Stimulated activated CD8-positive, alpha-beta memory T cell treated with anti-CD3 and anti-CD28 coated beads, Interleukin-15, amount 100 ng/mL, for 48 hours (primary cell): ENCODE data around the gene CDKN2B-AS1.
A peak's percentile ranks its signal among the peaks of the same experiment; 100 is the strongest.
"Not testable (repeated sequence)": the region's sequence is repeated elsewhere in the genome, so short reads cannot be mapped to it uniquely, and the experiment has no call there.

ENCODE experiments used
- DNase-seq, 2 donors: peaks; one replicate each; pipeline ENCODE4 v3.0.0-alpha.2; 2020; ENCODE audit warnings: low read depth in 2 of 2

CDKN2B-AS1 gene

DNA sequence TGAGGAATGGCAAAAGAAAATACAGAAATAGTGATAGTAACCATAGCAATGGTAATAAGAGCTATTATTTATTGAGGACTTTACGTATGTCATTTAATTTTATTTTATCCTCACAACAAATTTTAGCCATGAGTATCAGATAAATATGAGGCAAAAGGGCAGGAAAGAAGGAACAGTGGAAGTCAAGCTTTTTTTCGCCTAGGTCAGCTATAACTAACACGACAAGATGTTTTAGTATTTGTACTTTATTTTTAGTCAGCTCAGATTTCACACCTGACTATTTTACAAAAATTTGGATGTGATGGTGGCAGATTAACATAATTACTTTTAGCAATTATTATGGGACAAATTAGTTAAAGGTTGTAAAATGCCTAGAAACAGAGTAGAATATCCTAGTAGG is 49.3 kb downstream of the CDKN2B-AS1 start:
- no peak for DNase-seq

DNA sequence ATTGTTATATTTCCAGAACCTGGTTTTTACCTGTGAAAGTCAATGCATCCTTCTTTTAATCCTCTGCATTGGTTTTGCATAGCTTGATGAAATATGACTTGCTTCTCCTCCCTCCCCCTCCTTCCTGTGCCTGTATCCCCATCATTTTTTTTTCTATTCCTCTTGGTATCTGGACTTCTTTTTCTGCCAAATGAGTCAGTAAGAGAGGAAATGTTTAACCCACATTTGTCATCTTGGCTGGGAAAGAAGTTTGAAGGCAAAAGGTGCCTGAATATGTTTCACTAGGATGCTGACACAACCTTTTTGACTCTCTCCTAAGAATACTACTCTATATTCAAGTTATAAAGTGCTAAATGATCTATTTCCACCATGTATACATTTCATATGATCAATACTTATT is 50.0 kb downstream of the CDKN2B-AS1 start:
- no peak for DNase-seq

DNA sequence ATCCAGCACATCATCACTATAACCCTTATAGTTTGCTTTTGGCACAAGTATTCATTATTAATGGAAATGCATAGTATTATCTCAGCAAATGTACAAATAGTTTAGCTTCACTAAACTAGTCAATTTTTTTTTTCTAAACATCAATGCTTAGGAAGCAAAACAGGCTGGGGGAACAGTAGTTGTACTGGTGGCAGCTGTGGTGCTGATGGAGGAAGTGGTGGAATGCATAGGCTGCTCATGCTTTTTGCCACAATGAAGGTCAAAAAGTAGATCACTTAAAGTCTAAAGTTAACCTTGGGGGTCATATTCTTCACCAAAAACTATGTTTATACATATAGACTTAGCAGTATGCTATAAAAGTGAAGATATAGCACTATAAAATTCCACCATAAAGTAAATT is 50.8 kb downstream of the CDKN2B-AS1 start:
- DNase-seq, result no peak

DNA sequence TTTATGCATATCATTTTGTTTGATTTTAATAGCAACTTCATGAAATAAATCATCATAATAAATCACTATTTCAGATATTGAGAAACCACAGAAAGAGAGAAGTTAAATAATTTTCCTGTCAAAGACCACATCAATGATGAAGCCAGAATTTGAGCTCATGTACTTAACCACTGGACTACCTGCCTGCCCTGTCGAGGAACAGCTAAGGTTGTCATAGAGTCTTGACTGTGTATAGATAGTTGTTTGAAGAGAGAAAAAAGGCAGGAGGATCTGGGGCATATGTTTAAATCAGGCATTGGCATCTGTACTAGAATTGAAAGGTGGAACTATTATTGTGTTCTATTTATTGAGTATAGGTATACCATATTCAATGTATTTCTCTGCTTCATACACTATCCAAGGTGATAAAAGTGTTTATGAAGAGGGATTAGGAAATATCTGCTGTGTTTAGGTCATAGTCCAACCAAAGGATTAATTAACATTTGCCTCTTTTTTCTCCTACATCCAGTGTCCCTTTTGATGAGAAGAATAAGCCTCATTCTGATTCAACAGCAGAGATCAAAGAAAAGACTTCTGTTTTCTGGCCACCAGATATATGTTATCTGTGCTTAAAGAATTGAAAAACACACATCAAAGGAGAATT is 51.8 kb downstream of the CDKN2B-AS1 start:
- DNase-seq, result no peak

DNA sequence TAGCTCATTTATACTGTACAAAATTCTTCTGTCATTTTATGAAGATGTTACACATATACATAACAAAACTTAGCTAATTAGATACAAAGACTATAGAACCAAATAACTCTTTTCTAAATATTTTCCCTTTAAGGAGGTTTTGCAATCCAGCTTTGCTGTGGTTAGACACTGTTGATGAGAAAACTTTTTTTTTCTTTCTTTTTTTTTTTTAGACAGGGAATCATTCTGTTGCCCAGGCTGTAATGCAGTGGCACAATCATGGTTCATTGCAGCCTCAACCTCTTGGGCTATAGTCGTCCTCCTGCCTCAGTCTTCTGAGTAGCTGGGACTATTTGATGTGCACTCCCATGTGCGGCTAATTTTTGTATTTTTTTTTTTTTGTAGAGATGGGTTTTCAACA is 53.0 kb downstream of the CDKN2B-AS1 start:
- no peak for DNase-seq

DNA sequence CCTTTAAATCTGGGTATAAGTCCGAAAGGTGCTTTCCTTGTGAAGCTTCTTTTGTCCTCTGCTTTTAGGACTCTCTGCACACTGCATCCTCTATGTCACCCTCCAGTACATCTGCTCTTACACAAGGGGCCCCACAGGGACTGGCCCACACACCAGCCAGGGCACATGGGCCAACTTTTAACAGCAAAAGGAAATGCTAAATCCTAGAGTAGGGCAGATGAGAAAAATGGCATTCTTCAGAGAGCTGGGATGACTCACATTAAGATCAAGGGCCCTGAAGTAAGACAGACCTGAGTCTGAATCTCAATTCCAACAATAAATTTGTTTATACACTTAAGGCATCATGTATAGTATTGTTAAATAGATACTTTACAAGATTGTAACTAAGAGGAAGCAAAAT is 54.8 kb downstream of the CDKN2B-AS1 start:
- no peak for DNase-seq

DNA sequence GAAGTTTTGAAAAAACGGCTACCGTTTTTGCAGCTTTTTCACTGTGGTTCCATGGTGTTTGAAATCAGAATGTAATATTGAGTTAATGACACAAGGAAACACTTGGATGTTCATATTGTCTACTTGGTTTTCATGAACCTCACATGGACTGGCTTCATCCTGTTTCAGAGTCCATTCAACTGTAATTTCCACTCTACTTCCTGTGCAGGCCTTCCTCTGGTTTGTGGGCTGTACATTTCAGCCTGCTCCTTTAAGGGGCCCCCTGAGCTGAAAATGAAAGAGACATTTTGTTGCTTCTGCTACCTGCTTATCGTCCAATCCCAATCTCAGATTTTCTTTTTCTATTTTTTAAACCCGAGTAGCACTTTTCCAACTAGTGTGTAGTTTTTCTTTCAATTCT is 56.3 kb downstream of the CDKN2B-AS1 start:
- DNase-seq, result no peak

DNA sequence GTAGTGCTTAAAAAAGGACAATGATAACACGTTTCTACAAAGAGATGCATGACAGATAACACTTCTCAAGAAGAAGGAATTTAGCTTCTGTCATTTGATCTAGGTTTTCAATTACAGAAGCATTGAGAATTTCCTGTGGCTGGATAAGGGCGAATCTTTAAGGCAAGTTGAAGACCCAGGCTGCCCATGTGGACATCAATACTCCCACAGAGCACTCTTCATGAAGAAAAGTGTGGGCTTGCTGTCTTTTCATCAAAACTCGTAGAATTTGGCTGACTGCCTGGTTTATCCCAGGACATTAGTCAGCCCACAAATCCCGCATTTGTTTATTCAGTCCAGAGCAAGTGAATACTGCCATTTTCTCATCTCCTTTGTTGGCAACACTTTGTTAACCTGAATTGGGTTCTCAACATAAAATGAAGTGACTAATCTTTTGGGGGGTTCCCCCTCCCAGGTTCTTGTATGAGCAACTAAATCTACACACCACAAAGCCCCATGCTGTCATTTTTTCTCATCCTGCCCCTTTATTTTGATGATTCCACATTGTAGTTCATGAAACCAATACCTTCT is 57.9 kb downstream of the CDKN2B-AS1 start:
- DNase-seq, result peak in 1 of 2 donors; percentile 27

DNA sequence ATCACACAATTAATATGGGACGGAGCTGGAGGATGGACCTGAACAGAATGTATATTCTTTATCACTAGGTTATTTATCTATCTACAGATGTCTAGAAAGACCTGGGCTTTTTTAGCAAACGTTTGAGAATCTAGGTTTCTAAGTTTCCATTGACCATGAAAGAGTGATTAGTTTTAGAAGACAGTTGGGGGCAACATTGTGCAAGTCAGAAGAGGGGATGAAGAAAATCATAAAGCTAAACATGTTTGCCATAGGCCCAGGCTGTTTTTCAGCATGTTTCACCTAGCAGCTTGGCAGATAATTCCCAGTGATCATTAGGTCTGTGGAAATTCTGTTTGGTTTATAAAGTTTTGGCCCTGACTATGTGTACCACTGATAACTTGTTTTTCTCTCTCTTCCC is 58.6 kb downstream of the CDKN2B-AS1 start:
- no peak for DNase-seq

DNA sequence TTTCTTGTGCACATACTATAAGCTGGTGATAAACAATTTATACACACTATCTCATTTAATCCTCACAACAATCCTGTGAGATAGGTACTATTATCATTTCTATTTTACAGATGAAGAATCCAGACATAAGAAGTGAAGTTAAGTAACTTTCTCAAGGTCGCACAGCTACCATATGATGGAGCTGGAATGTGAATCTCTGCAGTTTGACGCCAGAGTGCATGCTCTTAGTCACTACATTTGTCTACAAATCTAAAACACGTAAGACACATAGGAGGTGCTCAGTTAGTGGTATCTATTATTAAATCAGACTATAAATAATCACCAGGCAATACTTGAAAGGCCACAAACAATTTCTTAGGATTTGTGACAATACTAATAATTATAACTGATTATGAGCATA is 59.5 kb downstream of the CDKN2B-AS1 start:
- DNase-seq, result no peak

DNA sequence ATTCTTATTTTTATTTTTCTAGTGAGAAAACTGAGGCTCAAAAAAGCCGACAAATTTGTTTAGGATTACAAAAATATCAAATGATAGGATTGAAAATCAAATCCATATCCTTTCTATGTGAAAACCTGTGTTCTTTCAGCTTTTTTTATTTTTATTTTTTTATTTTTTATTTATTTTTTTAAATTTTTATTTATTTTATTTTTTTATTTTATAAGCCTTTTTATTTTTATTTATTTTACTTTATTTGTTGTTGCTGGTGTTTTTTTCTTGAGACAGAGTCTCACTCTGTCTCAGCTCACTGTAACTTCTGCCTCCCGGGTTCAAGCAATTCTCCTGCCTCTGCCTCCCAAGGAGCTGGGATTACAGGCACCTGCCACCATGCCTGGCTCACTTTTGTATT is 59.9 kb downstream of the CDKN2B-AS1 start:
- DNase-seq, result no peak

DNA sequence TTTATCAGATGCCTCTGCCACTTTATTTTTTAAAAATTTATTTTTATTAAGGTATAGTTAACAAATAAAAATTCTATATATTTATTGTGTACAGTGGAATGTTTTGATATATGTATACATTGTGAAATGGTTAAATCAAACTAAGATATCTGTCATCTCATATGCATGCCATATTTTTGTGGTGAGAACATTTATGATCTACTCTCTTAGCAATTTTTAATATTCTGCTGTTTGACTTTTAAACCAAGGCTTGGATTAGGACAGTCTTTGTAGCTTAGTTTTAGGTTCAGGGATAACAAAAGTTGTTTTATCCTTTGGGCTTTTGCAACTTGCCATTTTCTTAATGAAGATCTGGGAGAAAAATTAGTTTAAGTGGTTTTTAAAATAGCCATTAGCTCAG is 60.5 kb downstream of the CDKN2B-AS1 start:
- no peak for DNase-seq

DNA sequence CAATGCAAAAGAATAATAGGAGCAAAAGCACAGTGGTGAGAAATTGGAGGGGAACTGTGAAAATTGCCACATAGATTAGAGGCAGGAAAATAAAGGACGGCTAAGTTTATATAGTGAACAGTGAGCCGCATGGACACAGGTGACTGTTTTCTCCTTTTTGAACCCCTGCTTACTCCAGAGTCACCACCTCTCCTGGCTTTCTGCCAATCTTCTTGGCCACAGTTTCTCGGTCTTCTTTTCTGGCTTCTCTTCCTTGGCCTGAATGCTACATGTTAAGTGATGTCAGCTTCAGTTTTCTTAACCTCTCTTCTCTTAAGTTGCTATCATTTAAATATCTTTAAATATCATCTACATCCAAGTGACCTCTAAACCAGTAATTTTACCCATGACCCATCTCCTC is 61.8 kb downstream of the CDKN2B-AS1 start:
- no peak for DNase-seq

DNA sequence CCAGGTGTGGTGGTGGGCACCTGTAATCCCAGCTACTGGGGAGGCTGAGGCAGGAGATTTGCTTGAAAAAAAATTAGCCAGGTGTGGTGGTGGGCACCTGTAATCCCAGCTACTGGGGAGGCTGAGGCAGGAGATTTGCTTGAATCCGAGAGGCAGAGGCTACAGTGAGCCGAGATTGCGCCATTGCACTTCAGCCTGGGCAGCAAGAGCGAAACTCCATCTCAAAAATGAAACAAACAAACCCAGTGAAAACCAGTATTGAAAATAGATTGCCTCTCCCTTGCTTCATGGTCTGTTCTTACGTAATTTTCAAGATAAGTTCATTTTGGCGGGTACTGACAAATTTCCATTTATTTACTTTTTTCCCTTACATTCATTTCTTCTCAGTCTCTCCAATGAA is 63.4 kb downstream of the CDKN2B-AS1 start:
- DNase-seq, result not testable (repeated sequence)

DNA sequence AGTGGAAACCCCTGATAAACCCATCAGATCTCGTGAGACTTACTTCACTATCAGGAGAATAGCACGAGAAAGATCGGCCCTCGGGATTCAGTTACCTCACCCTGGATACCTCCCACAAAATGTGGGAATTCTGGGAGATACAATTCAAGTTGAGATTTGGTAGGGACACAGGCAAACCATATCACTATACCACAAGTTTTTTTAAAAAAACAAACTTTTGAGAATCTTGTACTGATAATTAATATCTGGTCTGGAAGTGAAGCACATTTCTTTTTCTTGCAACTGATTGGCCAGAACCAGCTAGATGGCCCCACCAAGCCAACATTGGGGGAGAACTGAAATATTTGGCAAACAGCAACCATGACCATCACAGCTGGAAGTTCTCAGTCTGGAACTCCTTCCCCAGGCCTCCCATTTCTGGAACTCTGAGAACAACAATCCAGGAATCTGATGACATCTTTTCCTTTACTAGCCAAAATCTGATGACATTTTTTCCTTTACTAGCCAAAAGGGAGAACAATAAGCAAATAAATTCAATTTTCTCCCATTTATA is 66.3 kb downstream of the CDKN2B-AS1 start:
- DNase-seq, result no peak

DNA sequence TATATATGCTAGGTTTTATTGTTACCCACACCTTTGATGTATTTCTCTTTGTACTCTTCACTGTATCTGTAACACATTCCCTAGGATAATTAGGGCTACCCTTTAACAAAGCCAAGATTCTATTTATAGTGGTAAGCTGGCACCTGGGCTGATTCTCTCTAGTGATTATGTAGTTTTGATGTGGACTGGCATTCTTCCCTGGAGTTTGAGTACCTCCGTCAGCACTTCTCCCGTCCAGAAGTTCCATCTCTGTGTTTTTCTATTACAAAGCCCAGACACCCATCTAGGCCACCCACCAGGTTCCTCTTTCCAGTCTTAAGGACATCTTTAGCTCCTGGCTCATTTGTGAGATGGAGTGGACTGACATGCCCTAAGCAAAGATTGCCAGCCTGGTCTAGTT is 70.4 kb downstream of the CDKN2B-AS1 start:
- DNase-seq, result no peak

DNA sequence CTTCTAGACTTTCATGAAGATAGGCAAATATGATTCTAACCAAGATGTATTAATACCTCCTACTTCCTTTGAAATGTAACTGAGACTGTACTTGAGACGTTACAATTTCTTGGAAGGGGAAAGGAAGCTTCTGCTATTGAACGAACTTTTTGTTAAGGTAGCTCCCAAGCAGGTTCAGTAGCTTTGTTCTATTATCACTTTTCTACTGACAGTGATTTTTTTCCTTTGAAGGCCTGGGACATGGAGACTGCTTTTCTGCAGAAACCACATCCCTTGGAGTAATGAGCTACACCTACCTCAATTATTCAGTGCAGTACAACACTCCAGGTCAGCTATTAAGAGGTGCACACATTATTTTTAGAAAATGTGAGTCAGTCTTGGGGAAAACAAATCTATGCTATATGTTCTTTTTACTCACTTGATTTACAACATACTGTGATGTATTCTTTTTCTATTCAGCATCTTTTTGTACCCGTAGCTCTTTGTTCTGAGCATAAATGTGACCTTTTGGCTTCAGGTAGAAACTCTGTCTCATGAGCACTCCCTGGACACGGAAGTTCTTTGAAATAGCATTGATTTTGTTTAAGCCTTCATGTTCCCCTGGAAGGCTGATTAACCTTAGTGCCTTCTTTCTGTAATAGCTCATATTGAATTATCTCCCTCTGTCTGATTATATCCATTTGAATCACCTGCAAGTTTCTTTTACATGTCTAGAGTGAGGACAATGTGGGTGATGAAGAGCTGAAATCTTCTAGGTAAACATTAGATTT is 71.0 kb downstream of the CDKN2B-AS1 start:
- DNase-seq, result no peak

DNA sequence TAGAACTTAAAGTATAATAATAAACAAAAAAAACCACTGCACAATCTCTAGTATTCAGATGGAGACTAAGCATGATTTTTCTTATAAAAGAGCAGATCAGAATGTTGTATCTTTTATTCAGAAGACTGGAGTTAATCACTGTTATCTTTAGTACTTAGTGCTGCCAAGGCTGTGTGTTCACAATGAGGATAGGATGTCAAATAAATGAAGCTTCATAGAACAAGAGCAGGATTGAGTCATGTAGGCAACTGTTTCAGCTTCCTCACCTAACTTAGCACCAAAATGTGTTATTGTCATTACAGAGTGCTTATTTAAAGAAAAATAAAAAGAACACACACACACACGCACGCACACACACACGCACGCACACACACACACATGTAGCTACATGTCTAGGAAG is 72.6 kb downstream of the CDKN2B-AS1 start:
- DNase-seq, result no peak

DNA sequence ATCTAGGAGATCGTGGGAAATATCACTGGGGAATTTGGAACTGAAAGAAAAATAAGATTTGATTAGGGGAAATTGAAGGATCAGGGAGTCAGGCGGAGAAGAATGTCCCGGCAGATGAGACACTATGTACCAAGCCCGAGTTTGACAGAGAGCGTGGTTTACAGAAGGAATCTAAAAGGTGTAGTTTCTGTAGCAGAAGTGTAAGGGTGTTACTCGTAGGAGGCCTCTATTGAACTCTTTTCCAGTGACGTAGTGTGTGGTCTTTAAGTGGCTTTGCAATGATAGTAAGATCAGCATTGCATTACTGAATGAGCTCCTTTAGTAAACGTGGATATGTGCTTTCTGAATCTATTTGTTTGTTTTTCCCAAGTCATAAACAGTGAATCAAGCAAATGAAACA is 73.8 kb downstream of the CDKN2B-AS1 start:
- no peak for DNase-seq

DNA sequence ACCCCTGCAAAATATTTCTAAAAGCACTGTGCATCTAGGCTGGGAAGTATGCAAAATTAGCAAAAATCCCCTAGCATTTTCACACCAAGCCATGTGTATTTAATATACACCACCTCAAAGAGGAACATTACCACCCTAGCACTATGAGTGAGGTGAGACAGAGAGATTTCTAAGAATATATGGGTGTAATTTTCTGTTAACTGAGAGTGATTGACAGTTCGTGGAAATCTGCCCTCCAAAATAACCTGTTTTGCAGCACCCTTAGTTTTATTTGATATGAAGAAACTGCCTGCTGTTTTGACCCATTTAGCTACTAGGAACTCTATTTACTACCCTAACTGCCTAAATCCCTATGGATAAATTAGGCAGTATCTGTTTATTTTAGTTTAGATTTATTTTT is 78.8 kb downstream of the CDKN2B-AS1 start:
- DNase-seq, result no peak

DNA sequence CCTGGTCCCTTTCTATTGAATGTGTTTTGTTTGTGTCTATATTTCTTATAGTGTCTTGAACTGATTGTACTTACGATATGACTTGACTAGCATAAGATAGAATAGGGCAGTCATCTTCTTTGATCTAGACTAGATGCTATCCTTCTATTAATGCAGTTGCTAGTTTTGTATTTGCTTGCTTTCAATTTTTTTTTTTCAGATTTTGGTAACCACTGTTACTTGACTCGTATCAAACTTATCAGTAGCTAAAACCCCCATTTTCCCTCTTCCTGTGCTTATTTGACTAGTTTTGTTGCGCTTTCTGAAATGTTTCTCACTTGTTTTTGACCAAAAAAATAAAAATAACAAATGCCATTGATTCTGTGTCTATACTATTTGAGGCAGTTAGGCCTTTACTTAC is 83.5 kb downstream of the CDKN2B-AS1 start:
- no peak for DNase-seq

DNA sequence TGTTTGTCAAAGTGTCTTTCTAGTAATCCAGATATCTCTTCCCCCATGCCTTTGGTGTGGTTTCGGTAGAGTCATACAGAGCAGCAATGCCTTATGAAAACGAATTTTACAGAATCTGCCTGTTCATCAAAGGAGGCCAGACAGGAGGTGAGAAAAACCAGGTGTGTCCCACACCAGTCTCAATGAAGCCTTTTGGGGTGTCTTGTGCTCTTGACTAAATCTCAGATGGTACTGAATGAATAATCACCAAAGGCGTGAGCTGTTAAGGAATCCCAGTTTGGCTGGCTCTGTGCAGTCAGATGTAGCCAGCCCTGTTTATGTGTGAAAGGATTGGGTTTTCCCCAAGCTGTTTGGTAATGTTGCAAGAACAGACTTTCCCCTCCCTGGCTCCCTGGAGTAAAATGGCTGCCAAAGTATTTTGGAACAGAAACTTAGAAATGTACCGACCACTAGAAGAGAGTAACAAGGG is 85.3 kb downstream of the CDKN2B-AS1 start:
- peak; percentile 36 to 56 for DNase-seq
